GM23338 (cell line): Measurements from ENCODE around the gene NOA1. TPM values are rescaled to one million over a fixed set of nuclear protein-coding genes. Genes with fewer than 3 reads are reported as not detected.

Source experiments
- ATAC-seq: fragments of 200-7000 bp; cut with Tn5 transposase; 3 replicates; pipeline ENCODE4 v1.9.1; 2020
- DNase-seq: peaks from one replicate; pipeline ENCODE4 v3.0.0-alpha.2; 2015; ENCODE audit warnings: low spot score
- H2AFZ ChIP-seq: fragments of 200-600 bp; sonication (generic); 2 replicates; pipeline ENCODE4 v1.8.0; 2016; ENCODE audit warnings: antibody characterized with exemption, mild to moderate bottlenecking, moderate library complexity
- H3F3A ChIP-seq: fragments of 200-600 bp; sonication (generic); replicated peaks from 2 replicates; pipeline ENCODE4 v1.8.0; 2017; ENCODE audit warnings: antibody characterized with exemption, mixed run types, low read depth
- H3K27ac ChIP-seq: fragments of 200-600 bp; sonication (generic); 2 replicates; pipeline ENCODE4 v1.6.1; 2016; ENCODE audit warnings: low read depth
- H3K27me3 ChIP-seq: fragments of 200-600 bp; sonication (generic); 2 replicates; pipeline ENCODE4 v1.8.0; 2016; ENCODE audit warnings: mild to moderate bottlenecking, mixed run types, moderate library complexity; ENCODE audit not compliant: insufficient read depth
- H3K36me3 ChIP-seq: fragments of 200-600 bp; sonication (generic); 2 replicates; pipeline ENCODE4 v1.8.0; 2016; ENCODE audit warnings: mild to moderate bottlenecking; ENCODE audit not compliant: insufficient read depth
- H3K4me1 ChIP-seq: fragments of 200-600 bp; sonication (generic); 2 replicates; pipeline ENCODE4 v1.8.0; 2016; ENCODE audit warnings: mild to moderate bottlenecking, moderate library complexity; ENCODE audit not compliant: insufficient read depth
- H3K4me2 ChIP-seq: fragments of 200-600 bp; sonication (generic); 2 replicates; pipeline ENCODE4 v1.7.1; 2017; ENCODE audit warnings: mixed run types
- H3K4me3 ChIP-seq: fragments of 200-600 bp; sonication (generic); 2 replicates; pipeline ENCODE4 v1.6.1; 2016; ENCODE audit warnings: mixed run types
- H3K79me2 ChIP-seq: fragments of 200-600 bp; sonication (generic); replicated peaks from 2 replicates; pipeline ENCODE4 v1.8.0; 2017; ENCODE audit warnings: mild to moderate bottlenecking; ENCODE audit not compliant: insufficient read depth
- H3K9me2 ChIP-seq: fragments of 200-600 bp; sonication (generic); 2 replicates; pipeline ENCODE4 v1.8.0; 2017; ENCODE audit not compliant: insufficient read depth
- H4K20me1 ChIP-seq: fragments of 200-600 bp; sonication (generic); replicated peaks from 2 replicates; pipeline ENCODE4 v1.8.0; 2017; ENCODE audit warnings: mild to moderate bottlenecking; ENCODE audit not compliant: insufficient read depth
- H3K27ac Mint-ChIP-seq: 2 replicates; pipeline ENCODE4 v1.8.0; 2020; ENCODE audit warnings: inconsistent platforms, mild to moderate bottlenecking, moderate library complexity, mixed read lengths
- H3K27me3 Mint-ChIP-seq: 3 replicates; pipeline ENCODE4 v1.8.0; 2022; ENCODE audit warnings: low read depth, mild to moderate bottlenecking, moderate library complexity, mixed read lengths, inconsistent platforms; ENCODE audit not compliant: insufficient read depth, poor library complexity
- H3K36me3 Mint-ChIP-seq: 3 replicates; pipeline ENCODE4 v1.8.0; 2021; ENCODE audit warnings: low read depth, mild to moderate bottlenecking, inconsistent platforms, moderate library complexity, mixed read lengths
- H3K4me1 Mint-ChIP-seq: 3 replicates; pipeline ENCODE4 v1.8.0; 2020; ENCODE audit warnings: mild to moderate bottlenecking, inconsistent platforms, mixed read lengths
- H3K4me3 Mint-ChIP-seq: 3 replicates; pipeline ENCODE4 v1.8.0; 2021; ENCODE audit warnings: moderate library complexity, mild to moderate bottlenecking, inconsistent platforms, mixed read lengths
- H3K9me3 Mint-ChIP-seq: 3 replicates; pipeline ENCODE4 v1.8.0; 2020; ENCODE audit warnings: moderate library complexity, mild to moderate bottlenecking, inconsistent platforms, mixed read lengths
- CREB1 ChIP-seq: fragments of 250-450 bp; sonication (Bioruptor Pico); IDR thresholded peaks from 2 replicates; pipeline ENCODE4 v1.5.0; 2020; ENCODE audit warnings: low read depth, mild to moderate bottlenecking, moderate library complexity
- EZH2 ChIP-seq: fragments of 200-600 bp; sonication (generic); IDR thresholded peaks from one replicate; pipeline ENCODE4 v1.8.0; 2017; ENCODE audit warnings: antibody characterized with exemption, mild to moderate bottlenecking, low read depth; ENCODE audit not compliant: unreplicated experiment
- EZH2phosphoT487 ChIP-seq: fragments of 200-600 bp; sonication (generic); IDR thresholded peaks from one replicate; pipeline ENCODE4 v1.8.1; 2018; ENCODE audit warnings: antibody characterized with exemption; ENCODE audit not compliant: unreplicated experiment
- POLR2AphosphoS5 ChIP-seq: IDR thresholded peaks from 2 replicates; pipeline ENCODE4 v1.6.1; 2016; ENCODE audit warnings: antibody characterized with exemption, low read depth
- REST ChIP-seq: IDR thresholded peaks from one replicate; pipeline ENCODE4 v1.6.1; 2018; ENCODE audit warnings: antibody characterized with exemption; ENCODE audit not compliant: unreplicated experiment
- STAT1 ChIP-seq: IDR thresholded peaks from one replicate; pipeline ENCODE4 v1.6.1; 2016; ENCODE audit warnings: antibody characterized with exemption; ENCODE audit not compliant: unreplicated experiment
- ZNF114 ChIP-seq: fragments of 250-450 bp; sonication (Bioruptor Pico); IDR thresholded peaks from 2 replicates; pipeline ENCODE4 v1.5.0; 2020; ENCODE audit warnings: mild to moderate bottlenecking, moderate library complexity
- ZNF462 ChIP-seq: fragments of 250-450 bp; sonication (Bioruptor Pico); IDR thresholded peaks from 2 replicates; pipeline ENCODE4 v1.5.0; 2020; ENCODE audit warnings: mild to moderate bottlenecking, moderate library complexity
- polyA plus RNA-seq: library from polyadenylated mRNA; unstranded; fragments of >200 nt; fragmentation: Nextera tagmentation; extraction: Ambion mirVana; gene quantifications from 2 replicates; pipeline ENCODE4 v1.2.1, GENCODE V29; 2016
- total RNA-seq: library from RNA; depleted of rRNA; stranded (reverse); fragments of >200 nt; shearing (Covaris generic); gene quantifications from 2 replicates; pipeline ENCODE4 v1.2.3, GENCODE V29; 2014

The NOA1 gene
- total and polyA plus RNA-seq, 2 experiments from 2014 or later: 15.1 to 50.2 TPM

DNA sequence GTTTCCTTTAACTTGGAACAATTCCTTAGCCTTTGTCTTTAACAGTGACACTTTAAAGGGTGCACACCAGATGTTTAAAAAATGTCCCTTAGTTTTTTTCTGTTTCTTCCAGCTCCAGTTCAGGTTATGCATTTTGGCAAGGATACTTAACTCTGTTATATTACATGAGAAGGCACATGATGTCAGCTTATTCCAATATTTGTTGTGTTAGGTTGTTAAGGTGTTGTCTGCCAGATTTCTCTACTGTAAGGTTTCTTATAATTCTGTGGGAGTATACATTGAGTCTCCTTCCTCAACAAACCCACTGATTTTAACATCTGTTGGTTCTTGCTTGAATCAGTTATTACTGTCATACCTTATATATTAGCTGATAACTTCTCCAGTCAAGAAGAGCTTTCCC is 36.4 kb downstream of the NOA1 start:
- H3K9me2 ChIP-seq: no peaks in the 10 kb centered on the region
- Mint-ChIP-seq H3K4me3 (no peak overlapping the region), H3K27me3 (no peaks in the 10 kb centered on the region), H3K27ac (no peak overlapping the region), H3K36me3 (peaks cover 3% of the 10 kb centered on the region; the same call in 1 of the 3 replicates), H3K9me3 (no peaks in the 10 kb centered on the region), H3K4me1 (no peaks in the 10 kb centered on the region)
- ATAC-seq (no peak), DNase-seq (no peak)
- H4K20me1 ChIP-seq: peaks cover 6% of the 10 kb centered on the region; the same call in 1 of the 2 replicates
- no peaks in the 10 kb centered on the region for H3K27me3 ChIP-seq
- no peaks in the 10 kb centered on the region for H3K4me1 ChIP-seq
- H3K79me2 ChIP-seq: no peaks in the 10 kb centered on the region
- no peaks in the 10 kb centered on the region for H3F3A ChIP-seq
- no peak overlapping the region for H3K4me2 ChIP-seq
- H2AFZ ChIP-seq: no peak overlapping the region
- H3K36me3 ChIP-seq: no peaks in the 10 kb centered on the region
- H3K27ac ChIP-seq: no peak overlapping the region
- TF ChIP-seq STAT1 (no peak), CREB1 (CRISPR knock-in tag) (no peak), EZH2phosphoT487 (no peak), REST (no peak), ZNF114 (CRISPR knock-in tag) (no peak), ZNF462 (no peak), POLR2AphosphoS5 (no peak), EZH2 (no peak)
- no peak overlapping the region for H3K4me3 ChIP-seq
